HEK293 (cell line): ENCODE results near the gene PCBP3.

Experiments
- AEBP2 ChIP-seq: fragments of 450-650 bp; formaldehyde crosslinking; IDR thresholded peaks from 2 replicates; pipeline ENCODE4 v1.5.1; 2016; ENCODE audit warnings: missing biosample characterization, missing genetic modification characterization, borderline replicate concordance
- EGR2 ChIP-seq: fragments of 450-650 bp; formaldehyde crosslinking; IDR thresholded peaks from 2 replicates; pipeline ENCODE4 v1.5.1; 2016; ENCODE audit warnings: low read depth, missing biosample characterization, missing genetic modification characterization
- KLF1 ChIP-seq: fragments of 450-650 bp; formaldehyde crosslinking; IDR thresholded peaks from 2 replicates; pipeline ENCODE4 v1.5.1; 2016; ENCODE audit warnings: missing biosample characterization, missing genetic modification characterization
- KLF9 ChIP-seq: fragments of 450-650 bp; formaldehyde crosslinking; IDR thresholded peaks from 2 replicates; pipeline ENCODE4 v1.5.1; 2016; ENCODE audit warnings: missing biosample characterization, missing genetic modification characterization, low read depth
- PRDM1 ChIP-seq: fragments of 450-650 bp; formaldehyde crosslinking; IDR thresholded peaks from 2 replicates; pipeline ENCODE4; 2016; ENCODE audit warnings: missing biosample characterization, missing genetic modification characterization
- TCF7L2 ChIP-seq: IDR thresholded peaks from 2 replicates; pipeline ENCODE4 v1.6.1; 2011; ENCODE audit warnings: low read depth, mild to moderate bottlenecking, inconsistent platforms, low read length, moderate library complexity, borderline replicate concordance
- WT1 ChIP-seq: fragments of 450-650 bp; formaldehyde crosslinking; IDR thresholded peaks from 2 replicates; pipeline ENCODE4 v1.5.1; 2016; ENCODE audit warnings: missing biosample characterization, missing genetic modification characterization
- ZBTB17 ChIP-seq: fragments of 450-650 bp; formaldehyde crosslinking; IDR thresholded peaks from 2 replicates; pipeline ENCODE4 v1.5.1; 2016; ENCODE audit warnings: missing biosample characterization, missing genetic modification characterization
- ZBTB20 ChIP-seq: fragments of 450-650 bp; formaldehyde crosslinking; IDR thresholded peaks from 2 replicates; pipeline ENCODE4 v1.5.1; 2016; ENCODE audit warnings: missing biosample characterization, missing genetic modification characterization
- ZBTB48 ChIP-seq: fragments of 450-650 bp; formaldehyde crosslinking; IDR thresholded peaks from 2 replicates; pipeline ENCODE4 v1.5.1; 2016; ENCODE audit warnings: missing biosample characterization, missing genetic modification characterization
- ZFP3 ChIP-seq: fragments of 450-650 bp; formaldehyde crosslinking; IDR thresholded peaks from 2 replicates; pipeline ENCODE4 v1.5.1; 2016; ENCODE audit warnings: low read depth, missing biosample characterization, missing genetic modification characterization
- ZNF121 ChIP-seq: fragments of 450-650 bp; formaldehyde crosslinking; IDR thresholded peaks from 2 replicates; pipeline ENCODE4 v1.5.1; 2016; ENCODE audit warnings: missing biosample characterization, missing genetic modification characterization
- ZNF133 ChIP-seq: fragments of 450-650 bp; formaldehyde crosslinking; IDR thresholded peaks from 2 replicates; pipeline ENCODE4 v1.5.1; 2016; ENCODE audit warnings: missing biosample characterization, missing genetic modification characterization
- ZNF146 ChIP-seq: fragments of 450-650 bp; formaldehyde crosslinking; IDR thresholded peaks from 2 replicates; pipeline ENCODE4 v1.5.1; 2016; ENCODE audit warnings: missing biosample characterization, missing genetic modification characterization
- ZNF155 ChIP-seq: fragments of 450-650 bp; formaldehyde crosslinking; IDR thresholded peaks from 2 replicates; pipeline ENCODE4 v1.5.1; 2016; ENCODE audit warnings: missing biosample characterization, missing genetic modification characterization
- ZNF19 ChIP-seq: fragments of 450-650 bp; formaldehyde crosslinking; IDR thresholded peaks from 2 replicates; pipeline ENCODE4; 2016; ENCODE audit warnings: missing biosample characterization, missing genetic modification characterization, low read depth
- ZNF324 ChIP-seq: fragments of 450-650 bp; formaldehyde crosslinking; IDR thresholded peaks from 2 replicates; pipeline ENCODE4 v1.5.1; 2016; ENCODE audit warnings: missing biosample characterization, missing genetic modification characterization
- ZNF341 ChIP-seq: fragments of 450-650 bp; formaldehyde crosslinking; IDR thresholded peaks from 2 replicates; pipeline ENCODE4; 2016; ENCODE audit warnings: low read depth, missing biosample characterization, missing genetic modification characterization
- ZNF37A ChIP-seq: fragments of 450-650 bp; IDR thresholded peaks from 2 replicates; pipeline ENCODE4 v1.5.1; 2018; ENCODE audit warnings: missing biosample characterization, missing genetic modification characterization
- ZNF48 ChIP-seq: fragments of 450-650 bp; formaldehyde crosslinking; IDR thresholded peaks from 2 replicates; pipeline ENCODE4 v1.5.1; 2016; ENCODE audit warnings: missing biosample characterization, missing genetic modification characterization
- ZNF501 ChIP-seq: fragments of 450-650 bp; formaldehyde crosslinking; IDR thresholded peaks from 2 replicates; pipeline ENCODE4 v1.5.1; 2016; ENCODE audit warnings: missing biosample characterization, missing genetic modification characterization
- ZNF596 ChIP-seq: fragments of 450-650 bp; IDR thresholded peaks from 2 replicates; pipeline ENCODE4 v1.5.0; 2018; ENCODE audit warnings: missing biosample characterization, mild to moderate bottlenecking, missing genetic modification characterization, moderate library complexity
- ZNF600 ChIP-seq: fragments of 450-650 bp; formaldehyde crosslinking; IDR thresholded peaks from 2 replicates; pipeline ENCODE4 v1.5.1; 2016; ENCODE audit warnings: missing biosample characterization, missing genetic modification characterization
- ZNF623 ChIP-seq: fragments of 450-650 bp; formaldehyde crosslinking; IDR thresholded peaks from 2 replicates; pipeline ENCODE4 v1.5.1; 2016; ENCODE audit warnings: missing biosample characterization, missing genetic modification characterization
- ZNF677 ChIP-seq: fragments of 450-650 bp; IDR thresholded peaks from 2 replicates; pipeline ENCODE4 v1.5.0; 2018; ENCODE audit warnings: missing biosample characterization, mild to moderate bottlenecking, missing genetic modification characterization, moderate library complexity
- ZNF707 ChIP-seq: fragments of 450-650 bp; formaldehyde crosslinking; IDR thresholded peaks from 2 replicates; pipeline ENCODE4 v1.5.1; 2016; ENCODE audit warnings: missing biosample characterization, missing genetic modification characterization
- ZNF76 ChIP-seq: fragments of 450-650 bp; formaldehyde crosslinking; IDR thresholded peaks from 2 replicates; pipeline ENCODE4; 2016; ENCODE audit warnings: low read depth, missing biosample characterization, missing genetic modification characterization, borderline replicate concordance
- ZNF768 ChIP-seq: fragments of 450-650 bp; formaldehyde crosslinking; IDR thresholded peaks from 2 replicates; pipeline ENCODE4 v1.5.1; 2018; ENCODE audit warnings: missing biosample characterization, mild to moderate bottlenecking, missing genetic modification characterization
- ZNF776 ChIP-seq: fragments of 450-650 bp; formaldehyde crosslinking; IDR thresholded peaks from 2 replicates; pipeline ENCODE4 v1.5.0; 2017; ENCODE audit warnings: missing biosample characterization, missing genetic modification characterization, borderline replicate concordance
- ZNF792 ChIP-seq: fragments of 450-650 bp; formaldehyde crosslinking; IDR thresholded peaks from 2 replicates; pipeline ENCODE4 v1.5.1; 2016; ENCODE audit warnings: missing biosample characterization, missing genetic modification characterization
- ZSCAN23 ChIP-seq: fragments of 450-650 bp; formaldehyde crosslinking; IDR thresholded peaks from 2 replicates; pipeline ENCODE4 v1.5.1; 2016; ENCODE audit warnings: missing biosample characterization, missing genetic modification characterization
- TF ChIP-seq, protein P1 (sequence below): fragments of 450-650 bp; formaldehyde crosslinking; IDR thresholded peaks from 2 replicates; pipeline ENCODE4 v1.5.1; 2017; ENCODE audit warnings: missing biosample characterization, mild to moderate bottlenecking, missing genetic modification characterization, moderate library complexity
- TF ChIP-seq, protein P2 (sequence below): fragments of 450-650 bp; formaldehyde crosslinking; IDR thresholded peaks from 2 replicates; pipeline ENCODE4 v1.5.1; 2017; ENCODE audit warnings: missing biosample characterization, missing genetic modification characterization
- TF ChIP-seq, protein P3 (sequence below): fragments of 450-650 bp; IDR thresholded peaks from 2 replicates; pipeline ENCODE4 v1.5.1; 2018; ENCODE audit warnings: missing biosample characterization, missing genetic modification characterization
- TF ChIP-seq, protein P4 (sequence below): IDR thresholded peaks from 2 replicates; pipeline ENCODE4 v1.6.1; 2011; ENCODE audit warnings: mild to moderate bottlenecking, low read depth, low read length, borderline replicate concordance

The PCBP3 gene

GRCh38 chr21:45973475-45974072 lies 330.0 kb downstream of the PCBP3 start (continued):
- TF ChIP-seq ZNF677 (tag by site-specific recombination) = no peak
- no peak for TF ChIP-seq ZNF776 (tag by site-specific recombination)
- TF ChIP-seq, protein P1, sequence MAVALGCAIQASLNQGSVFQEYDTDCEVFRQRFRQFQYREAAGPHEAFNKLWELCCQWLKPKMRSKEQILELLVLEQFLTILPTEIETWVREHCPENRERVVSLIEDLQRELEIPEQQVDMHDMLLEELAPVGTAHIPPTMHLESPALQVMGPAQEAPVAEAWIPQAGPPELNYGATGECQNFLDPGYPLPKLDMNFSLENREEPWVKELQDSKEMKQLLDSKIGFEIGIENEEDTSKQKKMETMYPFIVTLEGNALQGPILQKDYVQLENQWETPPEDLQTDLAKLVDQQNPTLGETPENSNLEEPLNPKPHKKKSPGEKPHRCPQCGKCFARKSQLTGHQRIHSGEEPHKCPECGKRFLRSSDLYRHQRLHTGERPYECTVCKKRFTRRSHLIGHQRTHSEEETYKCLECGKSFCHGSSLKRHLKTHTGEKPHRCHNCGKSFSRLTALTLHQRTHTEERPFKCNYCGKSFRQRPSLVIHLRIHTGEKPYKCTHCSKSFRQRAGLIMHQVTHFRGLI (tag by site-specific recombination) = no peak
- peak; percentile 26; the same call in 1 of the 2 replicates for TF ChIP-seq ZBTB48 (tag by site-specific recombination)
- TF ChIP-seq ZNF324 (tag by site-specific recombination) = 0 out of 2 replicates have a peak, but pooled peaks have one; percentile 39
- TF ChIP-seq ZNF501 (tag by site-specific recombination) = no peak
- TF ChIP-seq ZNF121 (tag by site-specific recombination) = no peak
- no peak for TF ChIP-seq ZNF19 (tag by site-specific recombination)
- no peak for TF ChIP-seq ZFP3 (tag by site-specific recombination)
- no peak; the same call in 1 of the 2 replicates for TF ChIP-seq ZNF76 (tag by site-specific recombination)
- 0 out of 2 replicates have a peak, but pooled peaks have one; percentile 12 for TF ChIP-seq PRDM1 (tag by site-specific recombination)
- TF ChIP-seq ZNF146 (tag by site-specific recombination) = no peak
- no peak for TF ChIP-seq ZNF623
- TF ChIP-seq ZNF133 (tag by site-specific recombination) = no peak
- no peak for TF ChIP-seq AEBP2 (tag by site-specific recombination)
- no peak for TF ChIP-seq ZBTB20 (tag by site-specific recombination)
- no peak for TF ChIP-seq ZNF707
- no peak for TF ChIP-seq EGR2 (tag by site-specific recombination)
- TF ChIP-seq KLF9 = no peak
- TF ChIP-seq ZNF341 (tag by site-specific recombination) = peak; percentile 37; the same call in 1 of the 2 replicates
- TF ChIP-seq, protein P2, sequence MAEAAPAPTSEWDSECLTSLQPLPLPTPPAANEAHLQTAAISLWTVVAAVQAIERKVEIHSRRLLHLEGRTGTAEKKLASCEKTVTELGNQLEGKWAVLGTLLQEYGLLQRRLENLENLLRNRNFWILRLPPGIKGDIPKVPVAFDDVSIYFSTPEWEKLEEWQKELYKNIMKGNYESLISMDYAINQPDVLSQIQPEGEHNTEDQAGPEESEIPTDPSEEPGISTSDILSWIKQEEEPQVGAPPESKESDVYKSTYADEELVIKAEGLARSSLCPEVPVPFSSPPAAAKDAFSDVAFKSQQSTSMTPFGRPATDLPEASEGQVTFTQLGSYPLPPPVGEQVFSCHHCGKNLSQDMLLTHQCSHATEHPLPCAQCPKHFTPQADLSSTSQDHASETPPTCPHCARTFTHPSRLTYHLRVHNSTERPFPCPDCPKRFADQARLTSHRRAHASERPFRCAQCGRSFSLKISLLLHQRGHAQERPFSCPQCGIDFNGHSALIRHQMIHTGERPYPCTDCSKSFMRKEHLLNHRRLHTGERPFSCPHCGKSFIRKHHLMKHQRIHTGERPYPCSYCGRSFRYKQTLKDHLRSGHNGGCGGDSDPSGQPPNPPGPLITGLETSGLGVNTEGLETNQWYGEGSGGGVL (tag by site-specific recombination) = peak; percentile 69
- peak; percentile 53 for TF ChIP-seq KLF1 (tag by site-specific recombination)
- peak; percentile 89 for TF ChIP-seq WT1 (tag by site-specific recombination)
- TF ChIP-seq, protein P3, sequence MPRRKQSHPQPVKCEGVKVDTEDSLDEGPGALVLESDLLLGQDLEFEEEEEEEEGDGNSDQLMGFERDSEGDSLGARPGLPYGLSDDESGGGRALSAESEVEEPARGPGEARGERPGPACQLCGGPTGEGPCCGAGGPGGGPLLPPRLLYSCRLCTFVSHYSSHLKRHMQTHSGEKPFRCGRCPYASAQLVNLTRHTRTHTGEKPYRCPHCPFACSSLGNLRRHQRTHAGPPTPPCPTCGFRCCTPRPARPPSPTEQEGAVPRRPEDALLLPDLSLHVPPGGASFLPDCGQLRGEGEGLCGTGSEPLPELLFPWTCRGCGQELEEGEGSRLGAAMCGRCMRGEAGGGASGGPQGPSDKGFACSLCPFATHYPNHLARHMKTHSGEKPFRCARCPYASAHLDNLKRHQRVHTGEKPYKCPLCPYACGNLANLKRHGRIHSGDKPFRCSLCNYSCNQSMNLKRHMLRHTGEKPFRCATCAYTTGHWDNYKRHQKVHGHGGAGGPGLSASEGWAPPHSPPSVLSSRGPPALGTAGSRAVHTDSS (tag by site-specific recombination) = no peak
- TF ChIP-seq ZNF155 (tag by site-specific recombination) = no peak
- TF ChIP-seq TCF7L2 = no peak
- TF ChIP-seq ZSCAN23 (tag by site-specific recombination) = no peak; the same call in 1 of the 2 replicates
- TF ChIP-seq ZNF48 (tag by site-specific recombination) = no peak
- TF ChIP-seq ZBTB17 (tag by site-specific recombination) = no peak
- no peak for TF ChIP-seq ZNF768
- TF ChIP-seq, protein P4, sequence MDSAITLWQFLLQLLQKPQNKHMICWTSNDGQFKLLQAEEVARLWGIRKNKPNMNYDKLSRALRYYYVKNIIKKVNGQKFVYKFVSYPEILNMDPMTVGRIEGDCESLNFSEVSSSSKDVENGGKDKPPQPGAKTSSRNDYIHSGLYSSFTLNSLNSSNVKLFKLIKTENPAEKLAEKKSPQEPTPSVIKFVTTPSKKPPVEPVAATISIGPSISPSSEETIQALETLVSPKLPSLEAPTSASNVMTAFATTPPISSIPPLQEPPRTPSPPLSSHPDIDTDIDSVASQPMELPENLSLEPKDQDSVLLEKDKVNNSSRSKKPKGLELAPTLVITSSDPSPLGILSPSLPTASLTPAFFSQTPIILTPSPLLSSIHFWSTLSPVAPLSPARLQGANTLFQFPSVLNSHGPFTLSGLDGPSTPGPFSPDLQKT = no peak
- TF ChIP-seq ZNF600 (tag by site-specific recombination) = peak; percentile 81; the same call in 1 of the 2 replicates
- TF ChIP-seq ZNF596 (tag by site-specific recombination) = 0 out of 2 replicates have a peak, but pooled peaks have one; percentile 47
- TF ChIP-seq ZNF792 = no peak
- no peak for TF ChIP-seq ZNF37A (tag by site-specific recombination)
